ENCODE measurements around the gene BRD8. TPM values are rescaled to one million over a fixed set of nuclear protein-coding genes. Genes with fewer than 3 reads are reported as not detected.

BRD8 gene
- total RNA-seq, 1 donor from 2014 or later, result 46.7 TPM

GRCh38 chr5:138107213-138107612 is 71.2 kb downstream of the BRD8 start:
- intact Hi-C loops (cut with DNase I), result no loop called here
- no peaks in the 10 kb centered on the region for H3K9me3 ChIP-seq
- no peak overlapping the region for H3K27ac ChIP-seq
- no peaks in the 10 kb centered on the region for H3K4me1 ChIP-seq
- ATAC-seq (no peak), DNase-seq (no peak)
- no peaks in the 10 kb centered on the region for H3K27me3 ChIP-seq
- no peak overlapping the region for H3K4me3 ChIP-seq
- no peaks in the 10 kb centered on the region for H3K36me3 ChIP-seq
- TF ChIP-seq, protein P1, sequence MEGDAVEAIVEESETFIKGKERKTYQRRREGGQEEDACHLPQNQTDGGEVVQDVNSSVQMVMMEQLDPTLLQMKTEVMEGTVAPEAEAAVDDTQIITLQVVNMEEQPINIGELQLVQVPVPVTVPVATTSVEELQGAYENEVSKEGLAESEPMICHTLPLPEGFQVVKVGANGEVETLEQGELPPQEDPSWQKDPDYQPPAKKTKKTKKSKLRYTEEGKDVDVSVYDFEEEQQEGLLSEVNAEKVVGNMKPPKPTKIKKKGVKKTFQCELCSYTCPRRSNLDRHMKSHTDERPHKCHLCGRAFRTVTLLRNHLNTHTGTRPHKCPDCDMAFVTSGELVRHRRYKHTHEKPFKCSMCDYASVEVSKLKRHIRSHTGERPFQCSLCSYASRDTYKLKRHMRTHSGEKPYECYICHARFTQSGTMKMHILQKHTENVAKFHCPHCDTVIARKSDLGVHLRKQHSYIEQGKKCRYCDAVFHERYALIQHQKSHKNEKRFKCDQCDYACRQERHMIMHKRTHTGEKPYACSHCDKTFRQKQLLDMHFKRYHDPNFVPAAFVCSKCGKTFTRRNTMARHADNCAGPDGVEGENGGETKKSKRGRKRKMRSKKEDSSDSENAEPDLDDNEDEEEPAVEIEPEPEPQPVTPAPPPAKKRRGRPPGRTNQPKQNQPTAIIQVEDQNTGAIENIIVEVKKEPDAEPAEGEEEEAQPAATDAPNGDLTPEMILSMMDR (IDR thresholded peaks at IDR 0.05), result no peak

GRCh38 chr5:138105709-138106108 is 72.7 kb downstream of the BRD8 start:
- Histone ChIP-seq H3K27me3 (no peaks in the 10 kb centered on the region), H3K27ac (no peak overlapping the region), H3K4me1 (no peaks in the 10 kb centered on the region), H3K4me3 (no peak overlapping the region), H3K9me3 (no peaks in the 10 kb centered on the region), H3K36me3 (no peaks in the 10 kb centered on the region)
- TF ChIP-seq, protein P1 (IDR thresholded peaks at IDR 0.05), result no peak
- no peak for DNase-seq
- no peak for ATAC-seq
- intact Hi-C loops (cut with DNase I), result no loop called here

DNA sequence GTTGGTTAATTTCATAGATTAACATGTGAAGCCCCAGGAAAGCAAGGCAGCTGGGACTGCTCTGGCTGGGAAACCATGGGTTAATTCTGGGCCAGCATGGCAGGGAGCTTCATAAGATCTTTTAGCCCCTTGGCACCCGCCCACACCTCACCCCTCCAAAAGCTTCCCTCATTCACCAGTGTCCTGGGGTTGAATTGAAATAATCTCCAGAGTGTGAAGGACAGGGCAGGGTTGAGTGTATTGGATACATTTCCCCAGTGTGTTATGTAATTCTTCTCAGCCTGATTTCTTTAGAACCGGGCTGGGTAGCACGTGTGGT is 75.2 kb downstream of the BRD8 start:
- no peak overlapping the region for H3K4me3 ChIP-seq

GRCh38 chr5:138102454-138103318 is 75.7 kb downstream of the BRD8 start:
- DNase-seq (no peak), ATAC-seq (no peak)
- no peaks in the 10 kb centered on the region for H3K36me3 ChIP-seq
- no peaks in the 10 kb centered on the region for H3K9me3 ChIP-seq
- H3K27ac ChIP-seq, result no peak overlapping the region
- intact Hi-C loops (cut with DNase I), result no loop called here
- no peak overlapping the region for H3K4me3 ChIP-seq
- H3K4me1 ChIP-seq, result no peaks in the 10 kb centered on the region
- TF ChIP-seq, protein P1 (IDR thresholded peaks at IDR 0.05), result no peak
- peaks cover 8% of the 10 kb centered on the region for H3K27me3 ChIP-seq

More for the DNA sequence above, 75.2 kb downstream of the BRD8 start:
- Histone ChIP-seq H3K9me3 (no peaks in the 10 kb centered on the region), H3K36me3 (no peaks in the 10 kb centered on the region), H3K27ac (no peak overlapping the region), H3K4me1 (no peaks in the 10 kb centered on the region), H3K27me3 (peaks cover 8% of the 10 kb centered on the region)
- no peak for DNase-seq
- ATAC-seq, result no peak
- intact Hi-C loops (cut with DNase I), result no loop called here
- TF ChIP-seq, protein P1 (IDR thresholded peaks at IDR 0.05), result no peak

GRCh38 chr5:138096997-138097828 is 81.2 kb downstream of the BRD8 start:
- ATAC-seq, result no peak
- no peak for DNase-seq
- no peaks in the 10 kb centered on the region for H3K9me3 ChIP-seq
- peaks cover 8% of the 10 kb centered on the region for H3K27me3 ChIP-seq
- H3K27ac ChIP-seq, result no peak overlapping the region
- H3K36me3 ChIP-seq, result no peaks in the 10 kb centered on the region
- H3K4me3 ChIP-seq, result no peak overlapping the region
- intact Hi-C loops (cut with DNase I), result no loop called here
- H3K4me1 ChIP-seq, result no peaks in the 10 kb centered on the region
- TF ChIP-seq, protein P1 (IDR thresholded peaks at IDR 0.05), result no peak
